GM12878 (cell line): ENCODE measurements around the gene SLC6A17. TPM values are rescaled to one million over a fixed set of nuclear protein-coding genes. Genes with fewer than 3 reads are reported as not detected.

ENCODE experiments used
- ATAC-seq: fragments of 200-7000 bp; cut with Tn5 transposase; 3 replicates; pipeline ENCODE4 v1.9.1; 2020; ENCODE audit warnings: mild to moderate bottlenecking, moderate library complexity
- BruUV-seq: library from RNA; stranded (reverse); fragments of 400-500 nt; replicated peaks from 2 replicates; lab custom pipeline; 2021; lab: Mats Ljungman, UMichigan
- CTCF ChIA-PET: fragments of 300-600 bp; sonication (Branson Sonifier 250); formaldehyde crosslinking; extraction: SDS; loops from one replicate; lab custom pipeline; 2021; ENCODE audit warnings: inconsistent platforms; lab: Yijun Ruan, JAX
- POLR2A ChIA-PET: fragments of 350-600 bp; formaldehyde crosslinking; extraction: SDS; loops from one replicate; lab custom pipeline; 2021; ENCODE audit warnings: inconsistent platforms; lab: Charles Lee
- RAD21 ChIA-PET: fragments of 300-600 bp; sonication (Branson Sonifier 250); formaldehyde crosslinking; loops from one replicate; lab custom pipeline; 2023; ENCODE audit warnings: antibody characterized with exemption; ENCODE audit not compliant: unreplicated experiment; lab: Charles Lee
- SMC1A ChIA-PET: fragments of 300-600 bp; sonication (Branson Sonifier 250); formaldehyde crosslinking; loops from one replicate; lab custom pipeline; 2023; ENCODE audit not compliant: unreplicated experiment, uncharacterized antibody; lab: Charles Lee
- DNase-seq: peaks from one replicate; pipeline ENCODE4 v3.0.0-alpha.2; 2011; ENCODE audit warnings: low read depth, low spot score
- FAIRE-seq: peaks from 3 replicates; lab custom pipeline; 2011; peaks lifted over from hg19 to GRCh38; lab: Jason Lieb, UNC
- H2AFZ ChIP-seq: 2 replicates; pipeline ENCODE4 v1.6.0; 2011; ENCODE audit warnings: low read depth, low read length, control low read depth; ENCODE audit not compliant: control insufficient read depth
- H3K27ac ChIP-seq: 2 replicates; pipeline ENCODE4 v1.5.1; 2011; ENCODE audit warnings: control low read depth; ENCODE audit not compliant: control insufficient read depth, insufficient read depth
- H3K27me3 ChIP-seq, 2 experiments: replicated peaks in 1 of 2; 2 replicates each; pipeline versions ENCODE4 v1.6.0 to v1.6.1; 2011; ENCODE audit warnings: low read length in 1 of 2; ENCODE audit not compliant: control insufficient read depth in 2 of 2, insufficient read depth in 2 of 2
- H3K36me3 ChIP-seq, 2 experiments: 2 replicates each; pipeline ENCODE4 v1.5.1; 2011; ENCODE audit warnings: low read length in 1 of 2; ENCODE audit not compliant: control insufficient read depth in 2 of 2, insufficient read depth in 2 of 2
- H3K4me1 ChIP-seq: 2 replicates; pipeline ENCODE4 v1.6.1; 2011; ENCODE audit warnings: mild to moderate bottlenecking, low read length, moderate library complexity, mixed read lengths; ENCODE audit not compliant: control insufficient read depth, insufficient read depth
- H3K4me2 ChIP-seq: 2 replicates; pipeline ENCODE4 v1.6.0; 2011; ENCODE audit warnings: control low read depth; ENCODE audit not compliant: control insufficient read depth, insufficient read depth
- H3K4me3 ChIP-seq: fragments of 200-600 bp; sonication (generic); 2 replicates; pipeline ENCODE4 v1.5.1; 2016
- H3K79me2 ChIP-seq: 2 replicates; pipeline ENCODE4 v1.6.0; 2011; ENCODE audit warnings: low read length; ENCODE audit not compliant: control insufficient read depth, insufficient read depth
- H3K9ac ChIP-seq: 2 replicates; pipeline ENCODE4 v1.8.0; 2011; ENCODE audit warnings: low read length, control low read depth, mixed read lengths; ENCODE audit not compliant: control insufficient read depth, insufficient read depth
- H3K9me3 ChIP-seq: replicated peaks from 3 replicates; pipeline ENCODE4 v1.5.1; 2011; ENCODE audit warnings: mild to moderate bottlenecking, low read length; ENCODE audit not compliant: control insufficient read depth, insufficient read depth
- H4K20me1 ChIP-seq: 2 replicates; pipeline ENCODE4 v1.6.0; 2011; ENCODE audit not compliant: control insufficient read depth, insufficient read depth
- ATF3 ChIP-seq: IDR thresholded peaks from 2 replicates; pipeline ENCODE4 v1.6.1; 2011; ENCODE audit warnings: low read depth, mild to moderate bottlenecking, low read length, moderate library complexity, borderline replicate concordance; ENCODE audit errors: extremely low read depth
- BCL11A ChIP-seq: IDR thresholded peaks from 2 replicates; pipeline ENCODE4 v1.6.1; 2011; ENCODE audit warnings: low read depth, low read length
- BRCA1 ChIP-seq: IDR thresholded peaks from 2 replicates; pipeline ENCODE4 v1.6.1; 2011; ENCODE audit warnings: low read depth, low read length, improper control_type of control experiment
- ESRRA ChIP-seq: IDR thresholded peaks from 2 replicates; pipeline ENCODE4 v1.6.1; 2012; ENCODE audit warnings: mild to moderate bottlenecking, low read length, improper control_type of control experiment
- GATAD2B ChIP-seq: fragments of 450-650 bp; conservative IDR thresholded peaks from 2 replicates; pipeline ENCODE4 v1.6.1; 2017; ENCODE audit warnings: low read depth, mild to moderate bottlenecking, moderate library complexity
- HDAC2 ChIP-seq: fragments of 200-600 bp; sonication (generic); IDR thresholded peaks from 2 replicates; pipeline ENCODE4 v1.6.1; 2017
- IKZF2 ChIP-seq, 2 experiments: fragments of 450-650 bp; IDR thresholded peaks; 2 replicates each; pipeline ENCODE4 v1.6.1; 2017; ENCODE audit warnings: mild to moderate bottlenecking in 2 of 2, moderate library complexity in 2 of 2
- IRF4 ChIP-seq: IDR thresholded peaks from 2 replicates; pipeline ENCODE4 v1.6.1; 2011; ENCODE audit warnings: low read depth, low read length
- MYB ChIP-seq: fragments of 150-350 bp; IDR thresholded peaks from 2 replicates; pipeline ENCODE4 v1.6.1; 2014; ENCODE audit warnings: mild to moderate bottlenecking, low read depth, low read length, borderline replicate concordance
- RAD21 ChIP-seq: IDR thresholded peaks from 2 replicates; pipeline ENCODE4 v1.6.1; 2011; ENCODE audit warnings: mild to moderate bottlenecking, low read depth, low read length, moderate library complexity; ENCODE audit not compliant: insufficient read depth
- SIX5 ChIP-seq: IDR thresholded peaks from 2 replicates; pipeline ENCODE4 v1.6.1; 2011; ENCODE audit warnings: mild to moderate bottlenecking, low read depth, low read length, moderate library complexity; ENCODE audit not compliant: severe bottlenecking
- SREBF1 ChIP-seq: IDR thresholded peaks from 2 replicates; pipeline ENCODE4 v1.6.1; 2012; ENCODE audit warnings: mild to moderate bottlenecking, low read length
- SREBF2 ChIP-seq: IDR thresholded peaks from 2 replicates; pipeline ENCODE4 v1.6.1; 2012; ENCODE audit warnings: mild to moderate bottlenecking, low read length
- TCF7 ChIP-seq: IDR thresholded peaks from 2 replicates; pipeline ENCODE4 v1.6.1; 2014; ENCODE audit warnings: antibody characterized with exemption, borderline replicate concordance
- WGBS: methylation state at CpG from one replicate; pipeline ENCODE4 v1.1.6; 2016; ENCODE audit warnings: low lambda C conversion rate; ENCODE audit not compliant: insufficient replicate concordance, insufficient coverage; ENCODE audit errors: missing lambda C conversion rate; 5-methylcytosine and 5-hydroxymethylcytosine counted together
- in situ Hi-C: fragments of 300-500 bp; cut with MboI; formaldehyde crosslinking; loops from 9 replicates; pipeline ENCODE4 v1.14.3; 2018; ENCODE audit warnings: mixed read lengths
- intact Hi-C: fragments of 100-400 bp; cut with micrococcal nuclease; formaldehyde crosslinking; loops from one replicate; pipeline ENCODE4 v1.14.2; 2022; ENCODE audit not compliant: unreplicated experiment
- polyA plus RNA-seq, 11 experiments: library from polyadenylated mRNA; depleted of rRNA in 4 of 11; unstranded in 6 of 11; stranded (reverse) in 5 of 11; fragments of >200 nt; fragmentation: Nextera tagmentation in 4 of 11; fragmentation: Illumina TruSeq in 1 of 11; extraction: Ambion mirVana in 4 of 11; extraction: Trizol in 1 of 11; gene quantifications; 1 replicate in 1 of 11; 2 replicates in 10 of 11; pipeline versions ENCODE4 v1.2.1 to v1.2.3, GENCODE V29; 2011 to 2016; ENCODE audit warnings: inconsistent platforms in 2 of 11, missing spikeins in 2 of 11, low read depth in 1 of 11
- total RNA-seq, 4 experiments: library from RNA; depleted of rRNA in 3 of 4; stranded (reverse); fragments of >200 nt in 3 of 4; fragmentation: Illumina TruSeq in 1 of 4; extraction: Trizol in 1 of 4; gene quantifications; 2 replicates each; pipeline versions ENCODE4 v1.2.1 to v1.2.3, GENCODE V29; 2013 to 2021
- TF ChIP-seq, protein P1 (sequence below): fragments of 450-650 bp; IDR thresholded peaks from 2 replicates; pipeline ENCODE4 v1.6.1; 2017; ENCODE audit warnings: mild to moderate bottlenecking, moderate library complexity
- TF ChIP-seq, protein P2 (sequence below): IDR thresholded peaks from 2 replicates; pipeline ENCODE4 v1.6.1; 2011; ENCODE audit warnings: low read depth, low read length, improper control_type of control experiment, borderline replicate concordance

SLC6A17 gene
- total and polyA plus RNA-seq, 10 of the 15 experiments (the other 5 are each of a cell fraction or from before 2014, with no cell fraction given): not detected

- no peak for TF ChIP-seq SIX5
- no peak for TF ChIP-seq SREBF2
- no peak for TF ChIP-seq BCL11A
- TF ChIP-seq HDAC2: no peak
- no peak for TF ChIP-seq ESRRA
- no peak for TF ChIP-seq SREBF1
- TF ChIP-seq, protein P1, sequence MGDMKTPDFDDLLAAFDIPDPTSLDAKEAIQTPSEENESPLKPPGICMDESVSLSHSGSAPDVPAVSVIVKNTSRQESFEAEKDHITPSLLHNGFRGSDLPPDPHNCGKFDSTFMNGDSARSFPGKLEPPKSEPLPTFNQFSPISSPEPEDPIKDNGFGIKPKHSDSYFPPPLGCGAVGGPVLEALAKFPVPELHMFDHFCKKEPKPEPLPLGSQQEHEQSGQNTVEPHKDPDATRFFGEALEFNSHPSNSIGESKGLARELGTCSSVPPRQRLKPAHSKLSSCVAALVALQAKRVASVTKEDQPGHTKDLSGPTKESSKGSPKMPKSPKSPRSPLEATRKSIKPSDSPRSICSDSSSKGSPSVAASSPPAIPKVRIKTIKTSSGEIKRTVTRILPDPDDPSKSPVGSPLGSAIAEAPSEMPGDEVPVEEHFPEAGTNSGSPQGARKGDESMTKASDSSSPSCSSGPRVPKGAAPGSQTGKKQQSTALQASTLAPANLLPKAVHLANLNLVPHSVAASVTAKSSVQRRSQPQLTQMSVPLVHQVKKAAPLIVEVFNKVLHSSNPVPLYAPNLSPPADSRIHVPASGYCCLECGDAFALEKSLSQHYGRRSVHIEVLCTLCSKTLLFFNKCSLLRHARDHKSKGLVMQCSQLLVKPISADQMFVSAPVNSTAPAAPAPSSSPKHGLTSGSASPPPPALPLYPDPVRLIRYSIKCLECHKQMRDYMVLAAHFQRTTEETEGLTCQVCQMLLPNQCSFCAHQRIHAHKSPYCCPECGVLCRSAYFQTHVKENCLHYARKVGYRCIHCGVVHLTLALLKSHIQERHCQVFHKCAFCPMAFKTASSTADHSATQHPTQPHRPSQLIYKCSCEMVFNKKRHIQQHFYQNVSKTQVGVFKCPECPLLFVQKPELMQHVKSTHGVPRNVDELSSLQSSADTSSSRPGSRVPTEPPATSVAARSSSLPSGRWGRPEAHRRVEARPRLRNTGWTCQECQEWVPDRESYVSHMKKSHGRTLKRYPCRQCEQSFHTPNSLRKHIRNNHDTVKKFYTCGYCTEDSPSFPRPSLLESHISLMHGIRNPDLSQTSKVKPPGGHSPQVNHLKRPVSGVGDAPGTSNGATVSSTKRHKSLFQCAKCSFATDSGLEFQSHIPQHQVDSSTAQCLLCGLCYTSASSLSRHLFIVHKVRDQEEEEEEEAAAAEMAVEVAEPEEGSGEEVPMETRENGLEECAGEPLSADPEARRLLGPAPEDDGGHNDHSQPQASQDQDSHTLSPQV: no peak
- no peak for TF ChIP-seq TCF7
Measured at GRCh38 chr1:110183642-110184167, 33.4 kb downstream of the SLC6A17 start (continued).

- H3K4me1 ChIP-seq: no peaks in the 10 kb centered on the region
- CTCF ChIA-PET: interaction anchor here (1.3 to 2.7 kb wide), 2 partner anchors 12 to 312 kb away, joined by 3 to 5 read pairs; no protein-coding TSS in a partner anchor
- in situ Hi-C loops (no loop called here), intact Hi-C loops (no loop called here)
- H3K9me3 ChIP-seq: no peaks in the 10 kb centered on the region
- ATAC-seq: no peak
- TF ChIP-seq, protein P2, sequence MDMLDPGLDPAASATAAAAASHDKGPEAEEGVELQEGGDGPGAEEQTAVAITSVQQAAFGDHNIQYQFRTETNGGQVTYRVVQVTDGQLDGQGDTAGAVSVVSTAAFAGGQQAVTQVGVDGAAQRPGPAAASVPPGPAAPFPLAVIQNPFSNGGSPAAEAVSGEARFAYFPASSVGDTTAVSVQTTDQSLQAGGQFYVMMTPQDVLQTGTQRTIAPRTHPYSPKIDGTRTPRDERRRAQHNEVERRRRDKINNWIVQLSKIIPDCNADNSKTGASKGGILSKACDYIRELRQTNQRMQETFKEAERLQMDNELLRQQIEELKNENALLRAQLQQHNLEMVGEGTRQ: no peak
- TF ChIP-seq IKZF2 (IDR thresholded peaks at IDR 0.05): no peak
- TF ChIP-seq GATAD2B: no peak
- TF ChIP-seq IRF4: no peak
- TF ChIP-seq ATF3: no peak
- TF ChIP-seq RAD21: no peak
- no peak for TF ChIP-seq MYB
- no peak for TF ChIP-seq BRCA1
- no peak for TF ChIP-seq BCL11A
- no peak overlapping the region for H2AFZ ChIP-seq
- 19% methylated on average over 5 of the region's 5 CpGs for WGBS
- no peak overlapping the region for H3K4me3 ChIP-seq
- H4K20me1 ChIP-seq: no peaks in the 10 kb centered on the region
- no peak overlapping the region for H3K9ac ChIP-seq
- RAD21 ChIA-PET: no interaction called here
- no peak overlapping the region for H3K4me2 ChIP-seq
- H3K27me3 ChIP-seq: peaks cover 0 to 1% of the 10 kb centered on the region in 2 experiments; a peak in 2 of 4 replicates
- H3K36me3 ChIP-seq: no peaks in the 10 kb centered on the region
- no peak overlapping the region for H3K27ac ChIP-seq
- SMC1A ChIA-PET: no interaction called here
- no peak for FAIRE-seq
- no peak for DNase-seq
- no TSS peak for BruUV-seq
- no peaks in the 10 kb centered on the region for H3K79me2 ChIP-seq
- POLR2A ChIA-PET: no interaction called here
Measured at GRCh38 chr1:110184446-110184845, 34.2 kb downstream of the SLC6A17 start.
